ENCODE measurements around the gene CRYBA2.
A peak's percentile ranks its signal among the peaks of the same experiment; 100 is the strongest.

Gene CRYBA2

DNA sequence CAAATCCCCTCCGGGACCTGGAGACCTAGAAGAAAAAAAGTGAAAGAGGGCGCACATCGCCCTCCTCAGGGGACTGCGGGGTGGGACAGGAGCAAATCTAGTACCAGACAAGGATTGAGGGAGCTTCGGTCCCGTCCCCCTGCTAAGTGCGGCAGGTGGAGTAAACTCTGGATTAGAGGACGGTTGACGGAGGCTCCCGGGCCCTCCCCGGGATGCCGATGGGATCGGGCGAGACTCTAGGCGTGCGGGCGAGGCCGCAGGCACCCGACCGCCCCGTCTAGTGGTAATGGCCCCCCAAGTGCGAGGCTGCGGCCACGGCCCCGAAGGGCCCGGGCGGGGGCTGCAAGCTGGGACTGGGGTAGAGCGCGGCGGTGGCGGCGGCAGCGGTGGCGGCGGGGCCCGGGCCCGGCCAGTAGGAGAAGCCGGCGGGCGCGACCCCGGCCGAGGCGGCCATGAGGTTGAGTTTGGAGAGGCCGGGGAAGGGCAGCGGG lies 11.8 kb downstream of the CRYBA2 start:
- DNase-seq: no peak

- DNase-seq: no peak
These were observed 12.4 kb downstream of the CRYBA2 start for GRCh38 chr2:218980735-218981389.

GRCh38 chr2:218979846-218980734 lies 13.1 kb downstream of the CRYBA2 start:
- DNase-seq: peak; percentile 34

DNA sequence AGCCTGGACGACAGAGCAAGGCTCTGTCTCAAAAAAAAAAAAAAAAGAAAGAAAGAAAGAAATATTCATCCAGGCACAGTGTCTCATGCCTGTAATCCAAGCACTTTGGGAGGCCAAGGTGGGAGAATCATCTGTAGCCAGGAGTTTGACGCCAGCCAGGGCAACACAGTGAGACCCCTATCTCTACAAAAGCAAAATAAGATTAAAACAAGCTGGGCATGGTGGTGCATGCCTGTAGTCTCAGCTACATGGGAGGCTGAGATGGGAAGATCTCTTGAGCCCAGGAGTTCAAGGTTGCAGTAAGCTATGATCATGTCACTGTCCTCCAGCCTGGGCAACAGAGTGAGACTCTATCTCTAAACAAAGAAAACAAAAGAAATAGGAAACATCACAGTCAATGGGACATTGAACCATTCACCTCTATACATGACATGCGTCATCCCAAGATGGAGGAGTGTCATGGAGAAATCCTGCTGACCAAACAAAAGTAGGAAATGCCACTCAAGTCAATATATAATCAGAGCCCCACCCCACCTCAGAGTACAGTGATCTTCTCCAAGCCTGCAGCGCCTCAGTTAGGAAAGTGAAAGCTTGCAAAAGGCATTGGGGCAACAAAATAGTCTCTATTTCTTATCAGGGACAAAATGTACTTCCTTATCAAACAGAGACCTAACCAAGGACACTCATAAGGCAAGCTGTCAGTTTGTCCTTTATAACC lies 18.0 kb downstream of the CRYBA2 start:
- no peak for DNase-seq

DNA sequence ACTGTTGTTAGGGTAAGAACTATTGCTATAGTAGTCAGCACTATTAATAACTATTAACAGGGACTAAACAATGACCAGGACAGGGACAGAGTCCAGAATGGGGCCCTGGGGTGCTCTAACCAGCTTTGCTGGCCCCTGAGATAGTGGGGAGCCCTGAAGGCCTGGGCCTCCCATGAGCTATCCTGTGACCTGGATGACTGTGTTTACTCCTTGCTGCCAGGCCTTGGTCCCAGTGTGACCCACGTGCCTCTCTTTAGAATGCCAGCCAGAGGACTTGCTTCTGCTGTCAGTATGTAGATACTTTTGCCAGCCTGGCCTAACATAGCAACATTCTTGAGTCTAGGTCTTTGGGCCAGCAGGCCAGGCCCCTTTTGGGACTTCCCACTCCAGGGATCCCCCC lies 22.3 kb downstream of the CRYBA2 start:
- no peak for DNase-seq

GRCh38 chr2:218964041-218964771 lies 29.0 kb downstream of the CRYBA2 start:
- no peak for DNase-seq

DNA sequence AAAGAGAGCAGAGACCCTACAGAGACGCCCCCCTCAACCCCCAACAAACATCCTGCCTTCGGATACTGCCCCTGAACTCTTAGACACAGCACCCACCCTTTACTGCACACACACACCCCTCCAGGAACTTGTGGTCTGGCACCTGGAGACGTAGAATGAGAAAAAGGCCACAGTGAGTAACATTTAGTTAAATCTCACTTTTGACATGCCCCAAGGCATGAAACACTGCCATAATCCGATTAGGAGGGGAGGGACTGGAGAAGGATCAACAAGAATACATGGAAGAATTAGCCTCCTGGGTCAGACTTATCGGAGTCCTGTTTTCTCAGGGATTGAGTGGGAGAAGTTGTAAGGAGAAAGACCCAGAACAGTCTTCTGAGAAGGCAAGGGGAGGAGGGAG lies 29.6 kb downstream of the CRYBA2 start:
- DNase-seq: no peak

DNA sequence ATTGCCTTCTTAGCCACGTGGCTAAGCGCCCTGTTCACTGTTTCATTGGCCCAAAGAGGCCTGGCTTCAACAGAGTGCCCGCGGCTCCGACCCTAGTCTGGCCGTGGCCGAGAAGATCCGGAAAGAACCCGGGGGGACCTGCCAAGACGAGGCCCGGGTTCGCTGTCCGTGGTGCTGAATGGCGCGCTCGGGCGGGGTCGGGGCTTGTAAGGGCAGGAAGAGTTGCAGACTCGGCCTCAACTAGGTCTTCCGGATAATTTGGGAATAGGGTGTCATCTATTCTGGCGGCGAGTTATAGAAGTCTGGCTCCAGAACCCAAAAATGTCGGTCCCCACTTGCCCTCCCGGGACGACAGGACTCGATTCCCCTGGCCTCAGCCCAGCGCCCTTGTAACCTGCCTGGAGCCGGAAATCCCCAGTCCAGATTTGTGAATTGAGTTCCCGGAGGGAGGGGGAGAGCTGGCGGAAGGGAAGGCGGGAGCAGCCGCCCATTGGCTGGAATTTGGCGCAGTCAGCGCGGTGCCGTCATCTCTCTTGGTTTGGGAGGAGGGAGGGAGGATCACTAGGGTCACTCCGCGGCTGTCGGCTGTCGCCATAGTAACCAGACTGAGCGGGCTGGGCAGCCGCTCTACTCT lies 30.2 kb downstream of the CRYBA2 start:
- peak; percentile 31 for DNase-seq

DNA sequence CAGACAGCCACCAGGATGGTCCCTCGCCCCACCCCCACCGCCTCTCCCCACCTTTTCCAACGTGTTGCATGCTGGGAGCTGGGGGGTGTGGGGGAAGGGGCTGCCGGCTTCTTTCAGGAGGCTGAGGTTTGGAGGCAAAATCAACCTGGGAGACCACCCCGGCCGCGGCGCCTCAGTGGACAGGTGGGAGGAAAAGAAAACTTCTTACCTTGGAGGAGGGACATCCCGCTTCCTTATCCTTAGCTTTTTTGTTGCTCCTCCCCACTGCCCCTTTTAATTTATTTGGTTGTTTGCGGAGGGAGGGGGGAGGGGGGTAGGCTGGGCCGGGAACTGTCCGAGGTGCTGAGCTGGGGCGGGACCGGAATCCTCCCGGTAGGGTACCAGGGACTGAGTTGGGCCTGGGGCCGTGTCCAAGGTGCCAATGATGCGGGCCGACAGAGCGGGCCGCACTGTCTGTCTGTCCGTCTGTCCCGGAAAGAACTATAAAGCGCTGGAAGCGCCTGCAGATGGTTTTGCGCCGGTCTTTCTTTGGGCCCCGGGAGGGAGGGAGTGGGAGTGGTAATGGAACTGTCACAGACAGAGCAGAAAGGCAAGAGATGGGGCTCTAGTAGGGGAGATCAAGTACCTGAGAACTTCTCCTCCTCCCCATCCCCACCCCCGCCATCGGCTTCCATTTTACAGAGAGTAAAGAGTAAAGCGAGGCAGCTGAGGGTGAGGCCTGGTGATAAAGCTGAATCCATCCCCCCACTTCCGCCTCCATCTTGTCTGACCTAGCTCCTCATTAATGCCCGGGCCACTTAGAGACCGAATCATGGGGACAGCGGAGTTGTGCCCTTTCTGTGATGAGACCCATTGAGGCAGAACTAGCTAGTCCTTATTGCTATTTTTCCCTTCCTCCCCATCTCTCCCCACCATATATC lies 31.3 kb downstream of the CRYBA2 start:
- DNase-seq: no peak

DNA sequence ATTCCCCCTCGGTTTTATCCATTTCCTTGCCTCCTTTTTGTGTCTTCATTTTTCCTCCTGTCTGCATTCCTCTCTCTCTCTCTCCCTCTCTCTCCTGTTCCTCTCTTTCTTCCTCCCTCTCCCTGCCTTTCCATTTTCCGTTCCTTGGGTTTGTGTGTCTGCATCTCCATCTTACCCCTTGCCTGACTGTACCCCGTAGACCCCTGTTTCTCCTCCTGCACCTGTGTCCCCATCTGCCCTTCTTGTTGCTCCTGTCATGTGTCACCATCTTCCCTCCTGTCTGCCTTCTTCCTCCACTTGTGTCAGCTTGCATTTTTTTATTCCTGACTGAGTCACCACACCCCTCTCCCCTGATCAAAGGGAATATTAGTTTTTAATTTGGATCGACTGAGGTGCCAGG lies 32.0 kb downstream of the CRYBA2 start:
- no peak for DNase-seq

DNA sequence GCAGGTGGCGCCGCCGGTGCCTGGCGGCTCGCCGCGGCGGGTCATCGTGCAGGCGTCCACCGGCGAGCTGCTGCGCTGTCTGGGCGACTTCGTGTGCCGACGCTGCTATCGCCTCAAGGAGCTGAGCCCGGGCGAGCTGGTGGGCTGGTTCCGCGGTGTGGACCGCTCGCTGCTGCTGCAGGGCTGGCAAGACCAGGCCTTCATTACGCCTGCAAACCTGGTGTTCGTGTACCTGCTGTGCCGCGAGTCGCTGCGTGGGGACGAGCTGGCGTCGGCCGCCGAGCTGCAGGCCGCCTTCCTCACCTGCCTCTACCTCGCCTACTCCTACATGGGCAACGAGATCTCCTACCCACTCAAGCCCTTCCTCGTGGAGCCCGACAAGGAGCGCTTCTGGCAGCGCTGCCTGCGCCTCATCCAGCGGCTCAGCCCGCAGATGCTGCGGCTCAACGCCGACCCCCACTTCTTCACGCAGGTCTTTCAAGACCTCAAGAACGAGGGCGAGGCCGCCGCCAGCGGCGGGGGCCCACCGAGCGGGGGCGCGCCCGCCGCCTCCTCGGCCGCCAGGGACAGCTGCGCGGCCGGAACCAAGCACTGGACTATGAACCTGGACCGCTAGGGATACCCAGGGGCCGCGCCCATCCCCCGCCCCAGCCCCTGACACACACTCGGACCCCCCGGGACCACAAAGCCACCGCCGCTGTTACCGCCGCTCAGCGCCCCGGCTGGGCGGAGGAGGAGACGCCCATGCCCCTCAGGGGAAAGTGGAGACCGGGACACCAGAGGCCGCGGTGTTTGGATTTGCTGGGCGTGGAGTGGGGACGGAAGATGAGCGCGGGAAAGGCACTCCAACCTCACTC lies 32.7 kb downstream of the CRYBA2 start:
- no peak for DNase-seq

GRCh38 chr2:218959761-218960308 lies 33.4 kb downstream of the CRYBA2 start:
- DNase-seq: no peak

GRCh38 chr2:218959141-218959731 lies 34.0 kb downstream of the CRYBA2 start, which contains the start of gene CDK5R2:
CDK5R2 (plus strand) TSS chr2:218959666; CDS start chr2:218959821, 155 bp downstream.
- peak; percentile 75 for DNase-seq

- no peak for DNase-seq
These were observed 34.9 kb downstream of the CRYBA2 start for GRCh38 chr2:218958276-218958675.

- no peak for DNase-seq
These were observed 35.6 kb downstream of the CRYBA2 start for GRCh38 chr2:218957671-218958070.

DNA sequence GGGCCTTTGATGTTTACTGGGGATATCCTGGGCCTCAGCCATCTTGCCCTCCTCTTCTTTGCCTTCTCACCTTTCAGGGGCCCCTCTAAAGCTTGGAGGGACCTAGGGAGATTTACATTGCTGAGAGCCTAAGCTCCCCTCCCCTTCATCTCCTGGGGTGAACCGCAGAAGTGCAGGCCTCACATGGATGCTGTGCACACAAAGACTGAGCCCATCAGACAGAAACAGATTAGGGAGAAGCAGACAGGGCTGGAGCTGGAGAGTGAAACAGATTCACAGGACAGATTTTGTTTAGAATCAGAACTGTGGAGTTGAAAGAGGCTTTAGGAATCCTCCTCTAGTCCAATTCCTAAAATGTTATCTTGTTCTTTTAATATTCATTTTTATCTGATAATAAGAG lies 37.2 kb downstream of the CRYBA2 start:
- DNase-seq: no peak

DNA sequence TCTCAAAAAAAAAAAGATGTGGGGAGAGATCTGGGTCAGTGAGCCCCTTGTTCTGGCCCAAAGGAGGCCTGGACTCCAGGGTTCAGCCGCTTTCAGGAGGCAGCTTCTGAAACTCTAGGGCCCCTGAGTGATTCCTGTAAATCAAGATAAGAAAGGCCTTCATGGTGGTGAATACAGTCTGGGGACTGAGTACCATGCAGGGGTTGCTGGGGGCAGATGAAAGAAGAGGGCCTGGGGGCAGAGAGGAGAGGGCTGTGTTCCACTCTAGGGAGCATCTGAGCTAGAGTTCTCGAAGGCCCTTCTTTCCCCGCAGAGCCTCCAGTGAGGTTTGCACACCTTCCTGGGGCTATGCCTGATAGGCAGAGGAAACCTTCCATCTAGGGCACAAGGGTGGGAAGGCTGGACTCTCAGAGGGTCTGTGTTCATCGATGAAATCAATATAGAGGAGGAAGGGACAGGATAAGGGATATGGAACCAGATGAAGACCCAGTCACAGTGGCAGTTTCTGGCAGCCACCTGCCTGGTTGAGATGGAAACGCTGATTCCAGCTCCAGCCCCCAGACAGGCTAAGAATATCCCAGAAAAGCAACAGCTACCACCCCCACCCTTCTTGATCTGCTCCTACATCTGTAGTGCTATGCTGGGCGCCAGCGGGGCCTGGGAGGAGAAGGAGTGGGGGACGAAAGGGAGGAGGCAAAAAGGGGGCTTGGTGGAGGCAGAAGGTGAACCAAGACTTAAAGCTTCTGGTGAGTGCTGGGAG lies 38.5 kb downstream of the CRYBA2 start:
- DNase-seq: no peak

- no peak for DNase-seq
These were observed 39.8 kb downstream of the CRYBA2 start for GRCh38 chr2:218953366-218953954.

Measured in NCI-H1048 (cell line).